HG03457 (cell line): ENCODE data around the gene ITGA6.

ENCODE experiments used
- ATAC-seq: cut with Tn5 transposase; IDR thresholded peaks from one replicate; pipeline ENCODE4 v1.9.1; 2021; ENCODE audit warnings: moderate number of reproducible peaks; ENCODE audit not compliant: unreplicated experiment

ITGA6 gene

DNA sequence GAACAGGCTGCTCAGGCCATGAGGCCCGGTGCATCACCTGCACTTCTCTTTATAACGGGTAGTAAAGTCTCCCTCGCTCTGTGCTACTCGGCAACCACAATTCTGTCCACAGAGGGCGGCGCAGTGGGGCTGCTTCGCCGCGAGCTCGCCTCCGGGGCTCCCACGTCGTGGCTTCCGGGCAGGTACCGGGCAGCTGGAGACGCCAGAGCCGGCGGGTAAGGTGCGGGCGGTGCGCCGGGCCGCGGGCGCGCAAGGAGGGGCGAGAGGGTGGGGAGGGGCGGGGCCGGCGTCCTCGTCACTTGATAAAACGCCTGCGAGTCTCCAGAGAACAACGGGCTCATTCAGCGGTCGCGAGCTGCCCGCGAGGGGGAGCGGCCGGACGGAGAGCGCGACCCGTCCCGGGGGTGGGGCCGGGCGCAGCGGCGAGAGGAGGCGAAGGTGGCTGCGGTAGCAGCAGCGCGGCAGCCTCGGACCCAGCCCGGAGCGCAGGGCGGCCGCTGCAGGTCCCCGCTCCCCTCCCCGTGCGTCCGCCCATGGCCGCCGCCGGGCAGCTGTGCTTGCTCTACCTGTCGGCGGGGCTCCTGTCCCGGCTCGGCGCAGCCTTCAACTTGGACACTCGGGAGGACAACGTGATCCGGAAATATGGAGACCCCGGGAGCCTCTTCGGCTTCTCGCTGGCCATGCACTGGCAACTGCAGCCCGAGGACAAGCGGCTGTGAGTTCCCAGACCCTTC, at the start of gene ITGA6:
TSS of gene ITGA6 (plus strand) at position 331 of the 734 bp plus-strand sequence.
- ATAC-seq: no peak

- no peak for ATAC-seq
Observed at GRCh38 chr2:172380436-172381274, 46.7 kb upstream of the ITGA6 start.

- ATAC-seq: no peak
Observed at GRCh38 chr2:172381275-172382027, 45.9 kb upstream of the ITGA6 start.

- no peak for ATAC-seq
Observed at GRCh38 chr2:172387361-172387760, 40.0 kb upstream of the ITGA6 start.

GRCh38 chr2:172389685-172390339, 37.6 kb upstream of the ITGA6 start:
- ATAC-seq: no peak

DNA sequence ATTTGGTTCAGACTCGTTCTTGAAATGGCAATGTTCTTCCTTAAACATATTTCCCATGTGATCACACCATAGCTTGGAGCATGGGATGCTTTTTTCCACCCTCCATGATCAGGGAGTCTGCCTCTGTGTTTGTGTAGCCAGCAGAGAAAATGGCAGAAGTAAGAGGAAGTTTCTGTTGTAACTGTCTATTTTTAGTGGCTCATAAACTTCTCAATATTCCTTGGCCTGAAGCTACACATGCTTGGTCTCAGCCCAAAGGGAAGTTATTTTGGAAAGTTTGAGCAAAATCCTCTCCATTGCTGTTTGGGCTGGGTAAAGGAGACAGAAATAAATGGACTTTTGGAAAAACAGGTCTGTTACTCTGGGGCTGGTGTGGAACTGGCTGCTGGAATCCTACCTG, 33.4 kb upstream of the ITGA6 start:
- ATAC-seq: no peak

DNA sequence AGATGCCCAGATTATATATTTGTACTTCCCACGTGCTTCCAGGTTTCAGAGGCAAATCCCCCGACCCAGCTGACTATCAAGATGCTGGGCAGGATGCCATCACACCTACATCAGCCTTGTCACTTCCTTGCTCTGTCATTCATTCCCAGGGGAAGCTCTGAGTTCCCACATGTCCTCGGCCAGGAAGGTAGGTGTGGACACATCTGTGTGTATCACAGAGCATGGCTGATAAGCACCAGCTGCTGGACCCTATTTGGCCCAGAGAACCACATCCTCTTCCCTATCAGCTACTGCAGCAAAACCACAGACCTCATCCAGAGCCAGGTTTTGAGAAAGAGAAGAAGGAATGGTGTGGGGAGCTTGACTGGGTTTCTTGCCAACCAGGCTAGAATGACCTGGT, 31.9 kb upstream of the ITGA6 start:
- ATAC-seq: no peak

- no peak for ATAC-seq
Observed at GRCh38 chr2:172397148-172397834, 30.1 kb upstream of the ITGA6 start.

GRCh38 chr2:172398440-172398839, 28.9 kb upstream of the ITGA6 start:
- ATAC-seq: no peak

DNA sequence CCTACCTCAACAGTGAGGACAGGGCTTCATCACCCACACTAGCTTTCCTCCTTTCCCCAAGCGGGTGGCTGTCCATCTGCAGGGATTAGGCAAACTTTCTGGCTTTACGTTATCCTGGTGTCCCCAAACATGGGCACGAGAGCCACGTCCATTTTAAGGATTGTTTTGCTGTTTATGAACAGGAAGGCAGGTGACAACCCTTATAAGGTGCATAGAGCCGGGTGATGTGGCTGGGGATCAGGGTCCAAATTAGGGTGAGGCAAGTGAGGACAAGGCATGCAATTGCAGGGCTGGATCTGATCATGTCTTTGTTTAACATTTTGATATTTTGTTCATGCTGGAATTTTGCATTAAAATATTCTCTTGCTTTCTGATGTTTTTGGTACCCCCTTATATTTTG, 27.6 kb upstream of the ITGA6 start:
- no peak for ATAC-seq

- no peak for ATAC-seq
Observed at GRCh38 chr2:172402198-172402597, 25.2 kb upstream of the ITGA6 start.

- ATAC-seq: no peak
Observed at GRCh38 chr2:172403402-172403801, 24.0 kb upstream of the ITGA6 start.

DNA sequence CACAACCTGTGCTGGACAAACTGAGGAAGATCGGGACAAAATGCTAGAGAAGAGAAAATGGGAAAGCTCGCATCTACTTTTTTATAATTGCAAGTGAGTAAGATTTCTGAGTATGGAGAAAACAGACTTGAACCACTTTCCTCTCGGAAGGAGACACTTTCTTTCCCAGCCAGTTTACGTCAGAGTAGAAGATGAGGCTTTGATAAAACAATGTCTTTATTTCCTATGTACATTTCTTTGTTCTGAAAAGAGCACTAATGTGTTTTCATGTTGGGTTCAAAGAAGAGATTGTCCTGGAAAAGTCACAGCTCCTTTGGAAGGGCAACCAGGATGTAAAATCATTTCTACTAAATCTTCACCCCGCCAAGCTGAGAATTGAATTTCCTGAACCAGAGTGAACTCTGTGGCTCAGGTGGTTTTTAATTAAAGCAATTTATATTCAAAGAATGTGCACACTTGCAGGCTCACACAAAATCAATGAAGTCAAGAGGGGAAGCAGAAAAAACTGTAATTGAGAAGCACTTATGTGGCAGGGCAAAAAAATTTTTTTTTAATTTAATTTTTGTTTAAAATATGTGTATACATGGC, 23.4 kb upstream of the ITGA6 start:
- ATAC-seq: no peak

- no peak for ATAC-seq
Observed at GRCh38 chr2:172404824-172405223, 22.6 kb upstream of the ITGA6 start.

DNA sequence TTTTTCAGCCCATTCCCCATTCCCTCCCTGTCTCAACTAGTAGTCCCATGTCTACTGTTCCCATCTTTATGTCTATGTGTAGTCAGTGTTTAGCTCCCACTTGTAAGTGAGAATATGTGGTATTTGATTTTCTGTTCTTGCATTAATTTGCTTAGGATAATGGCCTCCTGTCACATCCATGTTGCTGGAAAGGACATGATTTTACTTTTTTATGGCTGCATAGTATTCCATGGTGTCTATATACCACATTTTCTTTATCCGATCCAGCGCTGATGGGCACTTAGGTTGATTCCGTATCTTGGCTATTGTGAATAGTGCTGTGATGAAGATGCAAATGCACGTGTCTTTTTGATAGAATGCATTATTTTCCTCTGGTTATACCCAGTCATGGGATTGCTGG, 21.7 kb upstream of the ITGA6 start:
- ATAC-seq: no peak

GRCh38 chr2:172408143-172408766, 19.1 kb upstream of the ITGA6 start:
- ATAC-seq: no peak

DNA sequence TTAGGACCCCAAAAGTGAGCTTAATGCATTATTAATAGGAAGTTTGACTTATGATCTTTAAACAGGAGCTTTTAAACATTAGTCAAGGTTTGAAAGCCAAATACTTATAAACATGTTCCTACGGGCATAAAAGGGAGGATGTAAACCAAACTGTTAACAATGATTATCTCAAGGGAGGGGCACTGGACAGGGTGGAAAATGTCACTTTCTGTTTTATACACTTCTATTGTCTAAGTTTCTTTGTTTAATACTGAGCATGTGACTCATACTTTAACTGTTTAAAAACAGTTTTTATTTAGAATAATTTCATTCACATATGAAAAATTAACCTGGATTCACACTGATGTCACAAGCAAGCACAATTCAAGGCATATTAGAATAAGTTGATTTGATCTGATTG, 18.3 kb upstream of the ITGA6 start:
- ATAC-seq: no peak

- no peak for ATAC-seq
Observed at GRCh38 chr2:172412984-172413492, 14.3 kb upstream of the ITGA6 start.

GRCh38 chr2:172415157-172415864, 12.1 kb upstream of the ITGA6 start:
- ATAC-seq: no peak
